T47D (cell line): ENCODE results near the gene XXYLT1.
"Not testable (repeated sequence)": the region's sequence is repeated elsewhere in the genome, so short reads cannot be mapped to it uniquely, and the experiment has no call there.

ENCODE experiments used
- DNase-seq, 2 experiments: peaks; one replicate each; pipeline versions ENCODE4 v3.0.0 to v3.0.0-alpha.2; 2011 to 2012; ENCODE audit warnings: low read depth in 1 of 2, low spot score in 1 of 2
- JUND ChIP-seq: IDR thresholded peaks from 2 replicates; pipeline ENCODE4 v1.6.1; 2012; ENCODE audit warnings: low read depth
- in situ Hi-C: cut with HindIII; loops from 2 replicates; pipeline ENCODE4 v1.10.0; 2016; ENCODE audit warnings: low sequenced_read_pairs, low pct_unique_long_range_greater_than_20kb

The XXYLT1 gene

GRCh38 chr3:195200010-195200822 lies 70.7 kb downstream of the XXYLT1 start:
- DNase-seq = no peak
- TF ChIP-seq JUND = no peak
- in situ Hi-C loops = no loop called here

GRCh38 chr3:195198426-195199346 lies 72.3 kb downstream of the XXYLT1 start:
- in situ Hi-C loops = no loop called here
- TF ChIP-seq JUND = no peak
- DNase-seq = no peak

- in situ Hi-C loops = no loop called here
- DNase-seq = no peak
- TF ChIP-seq JUND = no peak
Observed at GRCh38 chr3:195197765-195198425, 73.1 kb downstream of the XXYLT1 start.

GRCh38 chr3:195196266-195196665 lies 74.7 kb downstream of the XXYLT1 start:
- DNase-seq = no peak
- in situ Hi-C loops = no loop called here
- TF ChIP-seq JUND = no peak

- DNase-seq = no peak
- in situ Hi-C loops = no loop called here
- TF ChIP-seq JUND = no peak
Observed at GRCh38 chr3:195195321-195196209, 75.4 kb downstream of the XXYLT1 start.

- in situ Hi-C loops = no loop called here
- no peak for TF ChIP-seq JUND
Observed at GRCh38 chr3:195194559-195195206, 76.3 kb downstream of the XXYLT1 start.

GRCh38 chr3:195191580-195191979 lies 79.4 kb downstream of the XXYLT1 start:
- no peak for TF ChIP-seq JUND
- in situ Hi-C loops = no loop called here
- no peak for DNase-seq

More at GRCh38 chr3:195194559-195195206, 76.3 kb downstream of the XXYLT1 start:
- no peak for DNase-seq

GRCh38 chr3:195189821-195190220 lies 81.1 kb downstream of the XXYLT1 start:
- TF ChIP-seq JUND = no peak

GRCh38 chr3:195188426-195188927 lies 82.5 kb downstream of the XXYLT1 start:
- DNase-seq = no peak
- no peak for TF ChIP-seq JUND
- in situ Hi-C loops = no loop called here

More at GRCh38 chr3:195189821-195190220, 81.1 kb downstream of the XXYLT1 start:
- DNase-seq = no peak
- in situ Hi-C loops = no loop called here

GRCh38 chr3:195187609-195188425 lies 83.1 kb downstream of the XXYLT1 start:
- peak in 1 of 2 experiments; percentile 64 for DNase-seq
- in situ Hi-C loops = no loop called here
- TF ChIP-seq JUND = no peak

GRCh38 chr3:195186710-195187047 lies 84.3 kb downstream of the XXYLT1 start:
- in situ Hi-C loops, DNase-seq: not testable (repeated sequence)
